GM18526 (cell line): ENCODE measurements around the gene GFRA3.

Source experiments
- POLR2A ChIP-seq: IDR thresholded peaks from 3 replicates; pipeline ENCODE4 v1.6.1; 2011; ENCODE audit not compliant: insufficient read length; ENCODE audit errors: extremely low read depth

The GFRA3 gene, protein sequence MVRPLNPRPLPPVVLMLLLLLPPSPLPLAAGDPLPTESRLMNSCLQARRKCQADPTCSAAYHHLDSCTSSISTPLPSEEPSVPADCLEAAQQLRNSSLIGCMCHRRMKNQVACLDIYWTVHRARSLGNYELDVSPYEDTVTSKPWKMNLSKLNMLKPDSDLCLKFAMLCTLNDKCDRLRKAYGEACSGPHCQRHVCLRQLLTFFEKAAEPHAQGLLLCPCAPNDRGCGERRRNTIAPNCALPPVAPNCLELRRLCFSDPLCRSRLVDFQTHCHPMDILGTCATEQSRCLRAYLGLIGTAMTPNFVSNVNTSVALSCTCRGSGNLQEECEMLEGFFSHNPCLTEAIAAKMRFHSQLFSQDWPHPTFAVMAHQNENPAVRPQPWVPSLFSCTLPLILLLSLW

DNA sequence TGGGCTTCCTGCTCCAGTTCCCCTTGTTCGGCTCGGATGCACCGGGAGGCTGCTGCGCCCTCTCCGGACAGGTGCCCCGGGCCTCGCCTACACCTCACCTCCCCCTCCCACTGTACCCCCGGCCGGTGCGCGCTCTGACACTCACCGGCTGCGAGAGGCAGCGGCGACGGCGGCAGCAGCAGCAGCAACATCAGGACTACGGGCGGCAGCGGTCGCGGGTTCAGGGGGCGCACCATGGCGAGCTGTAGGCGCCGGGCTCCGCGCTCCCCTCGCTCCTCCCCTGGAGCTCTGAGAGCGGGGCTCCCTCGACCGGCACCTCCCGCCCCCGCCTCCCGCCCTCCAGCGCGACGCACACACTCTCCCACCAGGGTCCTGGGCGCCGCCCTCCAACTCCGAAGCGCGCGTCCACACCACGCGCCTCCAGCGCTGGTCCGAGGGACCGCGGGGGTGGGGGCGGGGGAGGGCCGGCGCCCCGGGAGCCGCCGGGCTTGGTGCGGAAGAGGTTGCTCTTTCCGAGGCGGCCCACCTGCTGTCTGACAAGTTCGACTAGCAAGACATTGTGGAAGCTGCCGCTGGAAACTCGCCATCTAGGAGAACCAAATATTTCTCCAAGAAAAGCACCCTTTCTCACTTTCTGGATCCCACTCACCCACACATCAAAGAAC, at the start of gene GFRA3:
Gene GFRA3 (minus strand): TSS at position 433 of the 665 bp plus-strand sequence. CDS start 197 bp downstream, at position 236.
- no peak for TF ChIP-seq POLR2A

DNA sequence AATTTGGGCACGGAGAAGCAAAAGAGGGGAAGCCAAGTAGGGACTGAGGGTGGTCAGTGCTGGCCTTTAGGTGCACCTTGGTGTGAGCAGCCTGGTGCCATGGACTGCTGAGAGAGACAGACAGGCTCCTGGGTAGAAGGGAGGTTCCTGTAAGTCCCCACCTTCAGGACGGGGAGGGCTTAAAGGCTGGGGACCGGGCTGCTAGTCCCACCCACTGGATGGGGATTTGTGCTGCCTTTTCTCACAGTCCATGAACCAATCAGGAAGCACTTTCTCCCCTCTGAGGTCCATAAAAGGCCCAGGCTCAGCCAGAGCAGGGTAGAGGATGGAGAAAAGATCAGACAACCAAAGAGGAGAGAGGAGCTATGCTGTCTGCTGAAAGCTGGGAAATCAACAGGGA, 41.9 kb upstream of the GFRA3 start:
- TF ChIP-seq POLR2A, result no peak

DNA sequence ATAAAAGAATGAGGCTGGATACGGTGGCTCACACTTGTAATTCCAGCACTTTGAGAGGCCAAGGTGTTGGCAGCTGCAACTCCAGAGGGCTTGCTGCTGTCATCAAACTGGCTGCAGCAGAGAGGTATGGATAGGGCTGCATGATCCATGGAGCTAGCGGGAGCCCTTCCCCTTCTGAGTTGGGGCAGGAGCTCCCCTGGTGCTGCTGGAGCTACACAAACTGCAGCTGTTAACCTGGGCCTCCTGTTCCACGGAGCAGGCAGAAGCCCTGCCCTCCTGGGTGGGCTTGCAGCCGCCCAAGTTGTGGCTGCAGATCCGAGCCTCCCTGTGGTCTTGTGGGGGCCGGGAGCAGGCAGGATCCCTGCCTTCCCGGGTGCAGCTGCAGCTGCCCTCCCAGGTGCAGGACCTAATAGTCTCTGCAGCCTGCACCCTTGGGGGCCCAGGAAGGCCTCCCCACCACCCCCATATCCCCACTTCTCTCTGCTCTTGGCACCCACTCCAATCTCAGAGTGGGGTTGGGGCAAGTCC, 41.4 kb upstream of the GFRA3 start:
- no peak for TF ChIP-seq POLR2A

DNA sequence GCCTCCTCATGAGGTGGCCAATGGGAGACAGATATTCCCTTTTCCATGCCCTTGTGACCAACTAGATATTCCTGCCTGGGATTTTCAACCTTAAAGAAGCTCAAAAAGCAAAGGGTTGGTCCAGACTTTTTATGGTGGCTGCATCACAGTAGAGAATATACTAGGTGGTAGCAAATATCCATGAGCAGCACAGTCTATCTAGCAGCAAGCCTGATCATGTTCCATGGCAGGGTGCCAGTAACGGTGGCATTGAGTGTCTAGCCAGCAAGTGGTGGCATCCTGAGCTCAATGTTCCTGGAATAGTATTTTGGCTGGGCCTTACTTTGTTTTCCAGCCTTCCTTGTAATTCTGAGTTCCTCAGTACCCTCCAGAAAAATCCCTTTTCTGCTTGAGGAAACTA, 31.4 kb upstream of the GFRA3 start:
- TF ChIP-seq POLR2A, result no peak

DNA sequence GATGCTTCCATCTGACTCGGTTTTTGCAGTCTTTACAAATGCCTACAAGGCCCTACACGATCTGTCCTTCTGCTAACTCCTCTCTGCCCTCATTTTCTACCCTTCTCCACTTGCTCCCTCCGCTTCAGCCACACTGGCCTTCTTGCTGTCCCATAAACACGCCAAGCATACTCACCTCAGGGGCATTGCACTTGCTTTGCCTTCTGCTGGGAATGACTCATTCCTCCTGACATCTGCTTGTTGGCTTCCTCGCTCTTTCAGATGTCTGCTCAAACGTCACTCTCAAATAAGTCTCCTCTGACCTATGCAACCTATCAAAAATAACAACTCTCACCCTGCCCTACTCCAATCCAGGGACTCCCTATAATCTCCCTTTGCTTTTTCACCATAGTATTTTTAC, 29.0 kb upstream of the GFRA3 start:
- no peak for TF ChIP-seq POLR2A

DNA sequence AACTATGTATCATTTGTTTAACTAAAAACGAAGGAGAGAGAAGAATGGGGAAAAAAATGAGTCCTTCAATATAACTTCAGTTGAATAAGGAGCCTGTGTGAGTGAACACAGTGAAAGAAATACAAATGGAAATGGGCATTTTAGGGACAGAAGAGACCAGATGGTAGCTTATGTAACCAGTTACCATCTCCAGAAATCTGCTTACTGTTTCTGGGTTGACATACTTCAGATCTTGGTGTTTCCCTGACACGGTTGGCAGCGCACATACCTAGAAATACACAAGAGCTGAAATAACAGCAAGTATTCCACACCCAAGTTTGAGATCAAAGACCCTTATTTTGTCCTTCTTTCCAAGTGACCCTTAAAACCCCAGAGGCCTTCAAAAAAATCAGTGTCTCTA, 14.9 kb upstream of the GFRA3 start:
- TF ChIP-seq POLR2A, result no peak

DNA sequence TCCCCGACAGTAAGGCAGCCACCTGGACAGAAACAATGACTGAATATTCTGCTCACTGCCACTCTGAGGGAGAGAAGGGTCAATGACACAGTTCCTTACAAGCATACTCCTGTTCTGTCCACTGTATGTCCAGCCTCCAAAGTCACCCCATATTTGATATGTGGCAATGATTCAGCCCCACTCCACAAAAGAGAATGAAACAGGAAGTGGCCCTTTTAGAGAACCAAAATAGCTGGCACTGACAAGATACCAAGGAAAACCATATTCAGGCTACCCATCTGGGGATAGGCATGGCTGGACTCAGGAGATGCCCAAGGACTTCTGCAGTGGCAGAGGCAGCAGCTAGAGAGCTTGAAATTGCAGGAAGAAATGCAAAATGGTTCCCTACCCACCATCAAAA, 12.8 kb upstream of the GFRA3 start:
- TF ChIP-seq POLR2A, result no peak

DNA sequence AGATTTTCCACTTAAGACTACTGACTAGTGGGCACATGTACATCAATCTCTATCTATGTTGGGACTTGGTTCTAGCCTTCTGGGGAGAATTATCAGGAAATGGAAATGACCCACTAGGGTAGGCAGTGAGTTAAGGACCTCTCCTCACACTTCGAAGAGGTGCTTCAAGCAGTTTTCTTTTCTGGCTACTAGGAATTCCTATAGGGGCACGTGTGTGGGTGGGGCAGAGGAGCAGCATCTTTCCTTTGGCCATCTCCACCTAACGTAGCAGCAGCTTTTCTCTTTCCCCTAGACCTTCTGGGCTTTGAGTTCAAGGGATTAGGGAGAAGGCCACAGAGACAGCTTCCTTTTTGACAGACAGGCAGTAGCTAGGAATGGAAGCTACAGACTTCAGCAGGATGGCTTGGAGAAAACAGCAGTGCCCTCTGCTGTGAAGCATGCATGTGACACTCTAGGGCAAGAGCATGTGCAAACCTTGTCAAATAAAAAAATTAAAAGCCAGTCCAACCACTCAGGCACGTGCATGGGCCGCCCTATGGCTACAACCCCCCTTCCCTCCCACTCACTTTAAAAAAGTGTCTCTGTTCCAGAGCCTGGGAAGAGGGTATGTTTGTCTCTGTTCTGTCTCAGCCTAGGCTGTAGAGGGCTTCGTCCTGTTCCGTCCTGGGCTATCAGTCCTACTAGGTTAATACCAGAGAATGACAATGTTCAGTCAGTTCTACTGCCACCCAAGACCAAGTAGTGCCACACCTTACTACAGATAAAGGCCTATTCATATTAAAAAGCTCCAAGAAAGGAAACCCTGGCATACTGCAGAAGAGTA, 8.7 kb upstream of the GFRA3 start:
- TF ChIP-seq POLR2A, result no peak

DNA sequence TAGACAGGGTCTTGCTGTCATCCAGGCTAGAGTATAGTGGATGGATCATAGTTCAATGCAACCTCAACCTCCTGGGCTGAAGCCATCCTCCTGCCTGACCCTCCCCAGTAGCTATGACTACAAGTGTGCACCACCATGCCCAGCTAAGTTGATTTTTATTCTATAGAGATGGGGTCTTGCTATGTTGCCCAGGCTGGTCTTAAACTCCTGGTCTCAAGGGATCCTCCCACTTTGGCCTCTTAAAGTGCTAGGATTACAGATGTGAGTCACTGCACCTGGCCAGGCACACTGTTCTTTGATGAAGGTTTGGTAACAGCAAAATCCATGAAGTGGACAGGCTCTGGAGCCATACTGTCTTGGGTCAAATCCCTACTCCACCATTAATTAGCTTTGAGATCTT, 6.5 kb upstream of the GFRA3 start:
- TF ChIP-seq POLR2A, result no peak

DNA sequence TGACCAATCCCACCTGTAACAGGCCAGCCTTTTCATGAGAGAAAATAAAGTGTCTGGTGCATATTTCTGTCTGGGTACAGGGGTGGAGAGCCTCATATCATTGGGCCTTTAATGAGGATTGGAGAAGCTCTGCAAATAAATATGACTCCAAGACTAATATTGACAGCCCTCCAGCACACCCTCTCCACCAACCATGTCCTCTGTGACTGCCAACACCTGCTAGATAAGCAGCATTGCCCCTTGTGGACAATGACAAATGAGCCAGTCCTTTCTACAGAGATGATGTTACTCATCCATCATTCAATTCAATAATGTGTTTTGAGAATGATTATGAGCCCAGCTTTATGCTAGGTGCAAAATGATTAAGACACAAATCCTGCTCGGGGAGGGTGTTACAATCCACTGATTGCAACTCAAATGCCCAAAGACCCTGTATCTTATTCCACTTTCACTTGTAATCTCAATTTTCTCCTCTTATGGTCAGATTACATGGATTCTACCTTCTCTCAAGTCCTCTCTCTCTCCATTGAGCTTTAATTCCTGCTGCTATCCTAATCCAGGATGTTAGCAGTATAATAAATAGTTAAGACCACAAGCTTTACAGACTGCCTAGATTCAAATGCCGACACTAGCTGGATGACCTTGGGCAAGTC, 2.1 kb upstream of the GFRA3 start:
- TF ChIP-seq POLR2A, result no peak

DNA sequence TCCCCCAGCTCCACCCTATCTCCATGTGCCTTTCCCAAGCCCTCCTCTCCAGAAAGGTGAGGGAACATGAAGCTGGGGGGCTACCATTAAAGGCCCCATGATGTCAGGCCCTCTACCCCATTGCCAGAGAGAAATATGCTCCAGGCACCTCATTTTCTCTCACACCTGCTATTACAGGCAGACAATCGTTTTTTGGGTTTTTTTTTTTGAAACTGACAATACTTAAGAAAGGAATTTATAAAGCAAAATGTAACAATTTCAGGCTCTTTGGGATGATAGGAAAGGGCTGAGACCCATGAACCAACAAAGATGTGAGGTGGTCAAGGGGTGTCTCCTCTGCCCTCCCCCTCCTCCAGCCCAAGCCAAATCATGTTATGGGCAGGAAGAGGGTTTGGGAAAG, 1.5 kb upstream of the GFRA3 start:
- TF ChIP-seq POLR2A, result no peak

DNA sequence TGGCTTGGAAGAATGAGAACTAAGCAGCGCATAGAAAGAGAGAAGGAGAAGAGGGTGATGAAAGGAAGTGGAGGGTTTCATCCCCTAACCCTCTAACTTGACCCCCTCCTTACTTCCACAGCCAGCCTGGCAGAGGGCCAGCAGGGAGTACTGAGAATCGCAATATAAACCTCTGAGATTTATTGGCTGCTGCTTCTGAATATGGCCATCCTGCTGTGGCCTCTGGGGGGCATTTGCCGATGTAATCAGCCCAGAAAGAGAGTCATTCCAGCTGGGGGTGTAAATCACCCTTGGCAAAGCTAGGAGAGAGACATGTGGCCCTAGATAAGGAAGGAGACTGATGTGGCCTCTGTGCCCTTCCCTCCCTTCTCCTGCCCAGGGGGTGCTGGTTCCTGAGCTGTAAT, 960 bp upstream of the GFRA3 start:
- TF ChIP-seq POLR2A, result no peak

DNA sequence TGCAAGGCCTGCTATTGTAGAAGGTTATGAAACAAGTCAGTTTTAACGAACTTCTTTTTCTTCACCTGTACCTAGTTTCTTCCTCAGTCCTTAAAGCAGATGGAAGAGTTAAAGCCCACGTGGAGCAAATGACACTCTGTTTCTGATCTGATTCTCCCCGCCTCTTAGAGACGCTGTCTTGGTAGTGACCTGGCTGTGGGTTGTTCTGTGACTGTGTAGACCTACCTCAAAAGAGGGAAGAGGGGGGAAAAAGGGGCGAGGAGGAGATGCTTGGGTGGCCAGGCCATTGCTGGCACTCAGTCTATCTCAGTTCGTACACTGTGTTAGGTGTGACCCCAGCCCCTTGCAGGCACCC, 610 bp downstream of the GFRA3 start:
- no peak for TF ChIP-seq POLR2A

DNA sequence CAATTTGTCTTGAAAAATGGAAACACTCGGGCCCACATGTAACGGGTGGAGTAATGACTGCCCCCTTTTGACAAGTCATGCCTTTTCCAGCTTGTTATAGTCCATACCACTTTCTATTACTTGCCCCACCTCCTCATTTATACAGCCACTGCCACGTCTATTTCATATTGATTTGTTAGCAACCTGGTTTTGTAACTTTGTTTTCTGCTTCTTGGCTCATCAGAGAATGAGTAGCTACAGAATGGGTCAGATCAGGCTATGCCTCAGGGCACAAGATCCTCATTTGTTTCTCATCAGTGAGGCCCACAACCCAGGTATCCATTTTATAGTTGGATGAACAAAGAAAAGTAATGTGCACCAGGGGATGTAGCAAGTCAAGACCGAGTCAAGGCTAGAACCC, 1.7 kb downstream of the GFRA3 start:
- no peak for TF ChIP-seq POLR2A

DNA sequence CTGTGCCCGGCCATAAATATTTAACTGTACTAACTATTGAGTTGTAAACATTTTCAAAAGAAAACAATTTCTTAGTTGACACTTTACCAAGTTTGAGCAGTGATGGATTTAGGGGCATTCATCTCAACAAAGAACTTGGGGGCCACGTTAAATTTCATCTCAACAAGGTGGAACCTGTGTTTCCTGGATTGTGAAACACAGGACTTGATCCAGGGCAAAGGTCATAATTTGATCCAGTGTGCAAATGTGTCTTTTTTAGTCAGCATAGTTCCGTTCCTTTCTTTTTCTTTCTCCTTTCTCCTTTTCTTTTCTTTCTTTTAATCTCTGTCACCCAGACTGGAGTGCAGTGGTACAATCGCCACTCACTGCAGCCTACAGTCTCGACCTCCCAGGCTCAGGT, 3.1 kb downstream of the GFRA3 start:
- no peak for TF ChIP-seq POLR2A

DNA sequence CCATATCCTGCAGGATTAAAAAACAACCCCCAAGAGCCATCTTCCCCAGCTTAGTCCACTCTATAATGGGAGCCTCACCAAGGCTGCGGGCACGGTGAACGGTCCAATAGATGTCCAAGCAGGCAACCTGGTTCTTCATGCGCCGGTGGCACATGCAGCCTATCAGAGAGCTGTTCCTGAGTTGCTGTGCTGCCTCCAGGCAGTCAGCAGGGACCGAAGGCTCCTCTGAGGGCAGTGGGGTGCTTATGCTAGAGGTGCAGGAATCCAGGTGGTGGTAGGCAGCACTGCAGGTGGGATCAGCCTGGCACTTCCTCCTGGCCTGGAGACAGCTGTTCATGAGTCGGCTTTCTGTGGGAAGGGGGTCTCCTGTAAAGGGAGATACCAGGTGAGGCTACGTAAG, 10.2 kb downstream of the GFRA3 start:
- TF ChIP-seq POLR2A, result no peak

DNA sequence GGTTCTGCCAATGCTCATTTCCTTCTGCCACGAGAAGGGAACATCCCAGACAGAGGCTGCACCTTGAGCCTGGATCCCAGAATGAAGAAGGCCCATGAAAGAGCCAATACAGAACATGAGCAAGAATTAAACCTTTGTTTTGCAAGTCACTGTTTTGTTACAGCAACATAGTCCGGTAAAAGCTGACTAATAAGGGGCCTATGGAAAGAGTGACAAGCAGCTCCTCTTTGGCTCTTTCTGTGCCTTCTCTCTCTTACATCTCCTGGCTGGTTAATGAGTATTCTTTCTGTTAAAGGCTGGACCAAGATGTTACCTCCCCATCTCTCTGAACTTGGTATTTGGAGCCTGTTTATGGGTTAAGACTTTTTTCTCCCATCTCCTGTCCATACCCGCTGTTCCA, 10.8 kb downstream of the GFRA3 start:
- no peak for TF ChIP-seq POLR2A
